HUES48 (cell line): Measurements from ENCODE around the gene CCDC169.

Source experiments
- H3K27ac ChIP-seq: one replicate; pipeline ENCODE4 v1.7.0; 2013; ENCODE audit warnings: low read depth, low read length, inconsistent platforms
- H3K27me3 ChIP-seq: 2 replicates; pipeline ENCODE4 v1.6.1; 2013; ENCODE audit warnings: mild to moderate bottlenecking, low read length; ENCODE audit not compliant: control insufficient read depth, insufficient read depth
- H3K36me3 ChIP-seq: 2 replicates; pipeline ENCODE4 v1.6.1; 2013; ENCODE audit warnings: low read length; ENCODE audit not compliant: control insufficient read depth, insufficient read depth
- H3K4me1 ChIP-seq: 2 replicates; pipeline ENCODE4 v1.6.1; 2013; ENCODE audit warnings: mild to moderate bottlenecking, low read length; ENCODE audit not compliant: control insufficient read depth, insufficient read depth
- H3K4me3 ChIP-seq: 2 replicates; pipeline ENCODE4 v1.5.1; 2013; ENCODE audit warnings: mild to moderate bottlenecking, low read depth, low read length
- H3K9ac ChIP-seq: 2 replicates; pipeline ENCODE4 v1.6.1; 2013; ENCODE audit warnings: mild to moderate bottlenecking, low read depth, low read length, moderate library complexity
- H3K9me3 ChIP-seq: 2 replicates; pipeline ENCODE4 v1.6.1; 2013; ENCODE audit warnings: low read length; ENCODE audit not compliant: control insufficient read depth, insufficient read depth

CCDC169 gene

DNA sequence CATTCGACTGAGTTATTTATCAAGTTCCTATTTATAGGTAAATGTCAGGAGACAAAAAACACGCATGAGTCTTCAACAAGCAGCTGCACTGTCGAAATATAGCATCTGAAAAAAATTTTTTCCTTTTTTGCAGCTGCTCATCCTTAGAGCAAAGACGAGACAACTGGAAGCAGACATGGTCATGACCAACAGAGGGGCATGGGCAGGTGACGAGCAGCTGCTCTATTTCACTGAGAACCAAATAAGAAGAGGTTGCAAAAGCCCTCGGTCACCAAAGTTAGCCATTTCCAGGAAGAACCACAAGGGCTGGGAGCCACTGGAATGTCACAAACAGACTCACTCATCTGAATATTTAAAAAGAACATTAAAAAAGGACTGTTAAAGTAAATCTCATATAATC, 105.4 kb downstream of the CCDC169 start:
- Histone ChIP-seq H3K4me1 (peaks cover 18% of the 10 kb centered on the region), H3K27ac (no peak overlapping the region), H3K9ac (no peak overlapping the region), H3K27me3 (no peaks in the 10 kb centered on the region), H3K4me3 (no peak overlapping the region), H3K36me3 (no peaks in the 10 kb centered on the region), H3K9me3 (no peaks in the 10 kb centered on the region)

- Histone ChIP-seq H3K36me3 (no peaks in the 10 kb centered on the region), H3K9me3 (no peaks in the 10 kb centered on the region), H3K4me1 (peaks cover 18% of the 10 kb centered on the region), H3K9ac (no peak overlapping the region), H3K4me3 (no peak overlapping the region), H3K27me3 (no peaks in the 10 kb centered on the region), H3K27ac (no peak overlapping the region)
Measured at GRCh38 chr13:36190771-36191170, 106.8 kb downstream of the CCDC169 start.

DNA sequence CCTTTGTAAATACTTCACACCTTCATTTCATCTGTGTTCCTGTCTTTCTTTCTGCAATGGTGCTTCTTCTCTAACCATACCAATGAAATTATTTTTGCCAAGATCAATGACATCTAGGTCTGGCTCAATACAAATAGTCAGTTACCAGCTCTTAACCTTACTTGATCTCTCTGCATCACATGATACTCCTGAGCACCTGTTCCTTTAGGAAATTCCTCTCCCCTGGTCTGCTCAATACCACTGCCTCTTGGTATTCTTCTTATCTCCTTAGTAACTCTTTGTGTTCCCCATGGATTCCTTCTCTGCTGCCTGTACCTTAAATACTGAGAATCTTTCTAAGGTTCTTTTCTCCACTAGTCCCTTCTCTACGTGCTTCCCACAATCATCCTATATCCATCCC, 109.2 kb downstream of the CCDC169 start:
- Histone ChIP-seq H3K9ac (no peak overlapping the region), H3K4me1 (peaks cover 19% of the 10 kb centered on the region), H3K9me3 (no peaks in the 10 kb centered on the region), H3K4me3 (no peak overlapping the region), H3K27me3 (no peaks in the 10 kb centered on the region), H3K36me3 (no peaks in the 10 kb centered on the region), H3K27ac (no peak overlapping the region)

DNA sequence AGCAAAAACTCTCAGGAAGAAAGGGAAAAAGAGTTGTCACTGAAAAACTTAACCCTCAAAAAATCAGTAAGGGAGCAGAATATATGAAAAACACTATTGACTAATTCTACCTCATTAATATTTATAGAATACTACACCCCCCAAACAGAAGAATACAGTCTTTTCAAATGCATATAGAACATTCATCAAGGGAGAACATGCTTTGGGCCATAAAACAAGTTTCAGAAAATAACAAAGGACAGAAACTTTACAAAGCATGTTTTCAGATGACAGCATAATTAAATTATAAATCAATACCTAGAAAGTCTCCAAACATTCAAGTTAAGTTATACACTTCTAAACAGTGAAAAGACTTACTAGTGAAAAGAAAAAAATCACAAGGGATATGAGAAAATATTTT, 113.7 kb downstream of the CCDC169 start:
- Histone ChIP-seq H3K9me3 (no peaks in the 10 kb centered on the region), H3K36me3 (no peaks in the 10 kb centered on the region), H3K4me3 (no peak overlapping the region), H3K4me1 (peaks cover 6% of the 10 kb centered on the region; the same call in 1 of the 2 replicates), H3K9ac (no peak overlapping the region), H3K27me3 (no peaks in the 10 kb centered on the region), H3K27ac (no peak overlapping the region)
